ENCODE measurements around the gene RAB39B.
"Not testable (repeated sequence)": the region's sequence is repeated elsewhere in the genome, so short reads cannot be mapped to it uniquely, and the experiment has no call there.

Gene RAB39B

GRCh38 chrX:155242300-155242699 is 22.0 kb downstream of the RAB39B start:
- no peak overlapping the region for H3K4me3 ChIP-seq (ENCODE audit: low read depth, low read length)
- no peak for DNase-seq
- H3K4me1 ChIP-seq = no peaks in the 10 kb centered on the region
- no peaks in the 10 kb centered on the region for H3K27me3 ChIP-seq
- no peaks in the 10 kb centered on the region for H3K9me3 ChIP-seq
- no peak for TF ChIP-seq CTCF (IDR thresholded peaks at IDR 0.05; ENCODE audit: low read depth, low read length)
- peaks cover 3% of the 10 kb centered on the region; the same call in 1 of the 2 replicates for H3K36me3 ChIP-seq

- no peaks in the 10 kb centered on the region for H3K27me3 ChIP-seq
- no peak for DNase-seq
- H3K4me3 ChIP-seq (ENCODE audit: low read depth, low read length) = no peak overlapping the region
- H3K9me3 ChIP-seq = no peaks in the 10 kb centered on the region
- H3K36me3 ChIP-seq = peaks cover 14% of the 10 kb centered on the region
- no peaks in the 10 kb centered on the region for H3K4me1 ChIP-seq
- no peak for TF ChIP-seq CTCF (IDR thresholded peaks at IDR 0.05; ENCODE audit: low read depth, low read length)
Observed at GRCh38 chrX:155237719-155238118, 26.6 kb downstream of the RAB39B start.

- TF ChIP-seq CTCF (IDR thresholded peaks at IDR 0.05; ENCODE audit: low read depth, low read length) = no peak
- Histone ChIP-seq H3K4me1 (no peaks in the 10 kb centered on the region), H3K27me3 (no peaks in the 10 kb centered on the region), H3K9me3 (no peaks in the 10 kb centered on the region), H3K36me3 (peaks cover 18% of the 10 kb centered on the region), H3K4me3 (ENCODE audit: low read depth, low read length) (no peak overlapping the region)
- no peak for DNase-seq
Observed at GRCh38 chrX:155235891-155236290, 28.4 kb downstream of the RAB39B start.

GRCh38 chrX:155231163-155231562 is 33.1 kb downstream of the RAB39B start:
- Histone ChIP-seq H3K9me3 (no peaks in the 10 kb centered on the region), H3K36me3 (peaks cover 21% of the 10 kb centered on the region), H3K4me1 (no peaks in the 10 kb centered on the region), H3K27me3 (no peaks in the 10 kb centered on the region), H3K4me3 (ENCODE audit: low read depth, low read length) (no peak overlapping the region)
- no peak for DNase-seq
- TF ChIP-seq CTCF (IDR thresholded peaks at IDR 0.05; ENCODE audit: low read depth, low read length) = no peak

- Histone ChIP-seq H3K4me1 (no peaks in the 10 kb centered on the region), H3K36me3 (peaks cover 23% of the 10 kb centered on the region), H3K9me3 (no peaks in the 10 kb centered on the region), H3K4me3 (ENCODE audit: low read depth, low read length) (no peak overlapping the region), H3K27me3 (no peaks in the 10 kb centered on the region)
- DNase-seq = no peak
- TF ChIP-seq CTCF (IDR thresholded peaks at IDR 0.05; ENCODE audit: low read depth, low read length) = no peak
Observed at GRCh38 chrX:155225774-155226173, 38.5 kb downstream of the RAB39B start.

GRCh38 chrX:155223746-155224145 is 40.5 kb downstream of the RAB39B start:
- not testable (repeated sequence) for H3K9me3 ChIP-seq; DNase-seq; H3K4me1 ChIP-seq; H3K4me3 ChIP-seq (ENCODE audit: low read depth, low read length); H3K27me3 ChIP-seq
- peaks cover 24% of the 10 kb centered on the region for H3K36me3 ChIP-seq

GRCh38 chrX:155221351-155221750 is 42.9 kb downstream of the RAB39B start:
- no peaks in the 10 kb centered on the region for H3K4me1 ChIP-seq
- H3K9me3 ChIP-seq = no peaks in the 10 kb centered on the region
- no peak for TF ChIP-seq CTCF (IDR thresholded peaks at IDR 0.05; ENCODE audit: low read depth, low read length)
- no peak for DNase-seq
- no peaks in the 10 kb centered on the region for H3K27me3 ChIP-seq
- H3K36me3 ChIP-seq = peaks cover 14% of the 10 kb centered on the region
- no peak overlapping the region for H3K4me3 ChIP-seq (ENCODE audit: low read depth, low read length)

All from BE2C (cell line).